Retinal pigment epithelial cell (primary cell): Measurements from ENCODE around the gene MAMDC2.

Experiments used
- DNase-seq: peaks from one replicate; pipeline ENCODE4 v3.0.0-alpha.2; 2010; ENCODE audit warnings: low read depth
- H3K4me3 ChIP-seq: 2 replicates; pipeline ENCODE4 v1.5.1; 2011; ENCODE audit warnings: mild to moderate bottlenecking, low read length, control low read depth, moderate library complexity
- CTCF ChIP-seq: conservative IDR thresholded peaks from 2 replicates; pipeline ENCODE4 v1.5.1; 2011; ENCODE audit warnings: low read depth, low read length, control low read depth, inconsistent platforms

MAMDC2 gene

GRCh38 chr9:70130266-70130665, 86.6 kb downstream of the MAMDC2 start:
- no peak overlapping the region for H3K4me3 ChIP-seq
- no peak for DNase-seq
- no peak for TF ChIP-seq CTCF

GRCh38 chr9:70131296-70131695, 87.6 kb downstream of the MAMDC2 start:
- no peak overlapping the region for H3K4me3 ChIP-seq
- TF ChIP-seq CTCF, result no peak
- DNase-seq, result no peak

- no peak overlapping the region for H3K4me3 ChIP-seq
- TF ChIP-seq CTCF, result no peak
- no peak for DNase-seq
Measured at GRCh38 chr9:70133253-70134208, 89.9 kb downstream of the MAMDC2 start.

GRCh38 chr9:70134360-70134759, 90.7 kb downstream of the MAMDC2 start:
- no peak for TF ChIP-seq CTCF
- no peak for DNase-seq
- H3K4me3 ChIP-seq, result no peak overlapping the region

- no peak overlapping the region for H3K4me3 ChIP-seq
- TF ChIP-seq CTCF, result peak; percentile 8
- DNase-seq, result no peak
Measured at GRCh38 chr9:70135176-70135575, 91.5 kb downstream of the MAMDC2 start.

GRCh38 chr9:70136632-70137031, 93.0 kb downstream of the MAMDC2 start:
- no peak overlapping the region for H3K4me3 ChIP-seq
- no peak for TF ChIP-seq CTCF
- no peak for DNase-seq

GRCh38 chr9:70137577-70137976, 93.9 kb downstream of the MAMDC2 start:
- no peak for TF ChIP-seq CTCF
- DNase-seq, result no peak
- no peak overlapping the region for H3K4me3 ChIP-seq
